HG03378 (cell line): ENCODE results near the gene KCNJ11.

Experiments
- ATAC-seq: cut with Tn5 transposase; IDR thresholded peaks from one replicate; pipeline ENCODE4 v1.9.1; 2021; ENCODE audit warnings: mild to moderate bottlenecking, moderate library complexity; ENCODE audit not compliant: unreplicated experiment

KCNJ11 gene

DNA sequence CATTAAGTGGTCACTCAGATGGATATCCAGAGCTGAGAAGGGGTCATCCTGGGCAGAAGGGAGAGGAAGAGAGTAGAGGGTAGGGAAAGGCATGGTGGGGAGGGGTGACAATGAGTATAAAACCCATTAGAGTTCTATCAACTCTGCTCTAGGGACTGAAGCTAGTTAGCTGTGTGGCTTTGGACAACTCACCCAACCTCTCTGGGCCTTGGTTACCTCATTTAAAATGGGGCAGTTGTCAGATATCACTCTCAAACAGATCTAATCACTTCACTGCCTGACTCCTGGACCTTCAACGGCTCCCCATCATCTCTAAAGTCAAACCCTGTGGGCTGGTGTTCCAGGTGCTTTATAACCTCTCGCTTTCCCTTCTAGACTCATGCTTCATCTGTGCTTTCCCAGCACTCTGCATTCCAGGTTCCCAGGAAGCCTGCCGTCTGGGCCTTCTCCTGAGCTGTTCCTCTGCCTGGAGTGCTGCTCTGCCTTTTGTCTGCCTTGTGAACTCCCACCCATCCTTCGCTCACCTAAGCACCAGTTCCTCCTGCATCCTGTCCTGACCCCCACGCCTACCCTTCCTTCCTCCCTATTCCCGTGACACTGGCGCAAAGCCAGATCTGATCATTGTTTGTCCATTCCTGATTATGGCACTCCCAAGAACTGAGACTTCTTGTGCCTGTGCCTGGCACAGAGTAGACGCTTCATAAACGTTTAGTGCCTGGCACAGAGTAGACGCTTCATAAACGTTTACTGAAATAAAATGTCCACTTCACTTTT, 22.3 kb upstream of the KCNJ11 start:
- ATAC-seq = no peak

DNA sequence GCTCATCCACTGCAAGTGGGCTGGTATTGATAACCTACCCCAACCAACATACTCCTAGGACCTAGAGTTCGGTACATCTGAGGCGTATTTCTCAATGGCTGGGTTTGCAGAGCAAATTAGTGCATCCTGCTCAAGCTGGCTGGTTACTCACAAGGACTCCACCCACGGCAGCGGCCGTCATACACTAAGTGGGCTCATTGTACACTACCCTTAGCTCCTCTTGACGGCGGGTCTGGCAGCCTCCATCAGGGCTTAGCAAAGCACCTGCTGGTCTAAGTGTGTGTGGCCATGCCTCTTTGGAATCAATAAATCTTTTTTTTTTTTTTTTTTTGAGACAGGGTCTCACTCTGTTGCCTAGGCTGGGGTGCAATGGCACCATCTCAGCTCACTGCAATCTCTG, 20.2 kb upstream of the KCNJ11 start:
- ATAC-seq = no peak

- ATAC-seq = no peak
Measured at GRCh38 chr11:17408026-17408425, 19.6 kb upstream of the KCNJ11 start.

- no peak for ATAC-seq
Measured at GRCh38 chr11:17407575-17407974, 19.1 kb upstream of the KCNJ11 start.

- no peak for ATAC-seq
Measured at GRCh38 chr11:17406818-17407149, 18.3 kb upstream of the KCNJ11 start.

DNA sequence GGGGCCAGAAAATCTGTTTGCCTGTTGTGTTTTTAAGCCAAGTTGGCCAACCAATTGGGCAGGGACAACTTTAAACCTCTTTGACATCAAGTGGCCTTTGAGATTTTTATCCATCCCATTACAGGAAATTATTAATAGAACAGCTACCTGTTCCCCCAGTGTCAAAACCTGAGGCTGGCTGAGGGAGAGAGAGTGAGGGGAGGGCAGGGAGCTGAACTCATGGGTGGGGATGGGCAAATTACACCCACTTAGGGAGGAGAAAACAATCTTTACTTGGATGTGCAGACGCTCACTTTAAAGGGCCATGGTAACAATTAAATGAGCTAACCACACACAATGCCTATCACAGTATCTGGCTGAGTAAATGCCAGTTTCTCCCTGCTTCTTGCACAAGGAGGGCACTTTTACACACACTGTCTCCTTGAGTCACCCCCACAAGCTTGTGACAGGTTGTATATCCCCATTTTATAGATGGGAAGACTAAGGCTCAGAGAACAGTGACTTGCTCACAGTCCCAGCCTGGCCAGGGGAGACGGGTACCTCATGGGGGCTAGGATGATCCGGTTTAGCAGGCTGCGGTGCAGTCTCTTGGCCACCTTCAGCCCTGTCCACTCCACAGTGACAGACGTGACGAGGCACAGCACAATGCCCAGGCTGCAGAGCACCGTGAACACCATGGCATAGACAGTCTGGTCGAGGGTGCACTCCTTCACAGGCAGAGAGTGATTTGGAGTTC, 17.8 kb upstream of the KCNJ11 start:
- ATAC-seq = no peak

DNA sequence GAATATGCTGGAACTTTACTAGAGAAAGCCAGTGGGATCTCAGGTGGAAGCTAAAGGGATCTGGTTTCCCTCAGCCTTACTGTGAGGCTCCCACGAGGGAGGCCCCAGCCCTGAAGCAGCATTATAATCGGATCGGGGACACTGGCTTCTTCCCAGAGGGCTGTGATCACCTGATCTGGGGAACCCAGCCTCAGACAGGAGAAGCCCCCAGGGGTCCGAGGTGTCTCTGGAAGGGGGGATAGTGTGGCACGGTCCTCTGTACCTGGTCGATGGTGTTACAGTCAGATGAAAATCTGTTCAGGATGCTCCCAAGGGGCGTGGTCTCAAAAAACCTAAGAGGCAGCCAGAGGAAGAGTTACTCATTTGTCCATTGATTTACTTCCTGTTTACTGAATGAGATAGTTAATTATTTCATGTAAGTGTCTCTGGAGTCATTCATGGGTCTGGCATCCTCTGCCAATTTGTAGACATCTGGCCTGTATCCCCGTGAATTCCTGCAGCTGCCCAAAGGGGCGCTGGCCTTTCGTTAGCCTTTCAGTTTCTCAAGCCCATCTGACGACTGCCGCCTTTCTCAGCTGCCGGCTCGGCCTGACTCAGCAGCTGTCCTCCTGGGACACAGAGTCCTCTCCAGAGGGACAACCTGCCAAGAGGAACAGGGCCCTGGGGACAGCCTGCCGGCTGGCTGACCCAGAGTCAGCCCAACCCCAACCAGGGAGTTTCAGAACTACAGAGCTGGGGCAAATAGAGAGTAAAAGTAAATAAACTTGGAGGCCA, 17.0 kb upstream of the KCNJ11 start:
- ATAC-seq = no peak

- ATAC-seq = no peak
Measured at GRCh38 chr11:17403980-17404759, 15.7 kb upstream of the KCNJ11 start.

DNA sequence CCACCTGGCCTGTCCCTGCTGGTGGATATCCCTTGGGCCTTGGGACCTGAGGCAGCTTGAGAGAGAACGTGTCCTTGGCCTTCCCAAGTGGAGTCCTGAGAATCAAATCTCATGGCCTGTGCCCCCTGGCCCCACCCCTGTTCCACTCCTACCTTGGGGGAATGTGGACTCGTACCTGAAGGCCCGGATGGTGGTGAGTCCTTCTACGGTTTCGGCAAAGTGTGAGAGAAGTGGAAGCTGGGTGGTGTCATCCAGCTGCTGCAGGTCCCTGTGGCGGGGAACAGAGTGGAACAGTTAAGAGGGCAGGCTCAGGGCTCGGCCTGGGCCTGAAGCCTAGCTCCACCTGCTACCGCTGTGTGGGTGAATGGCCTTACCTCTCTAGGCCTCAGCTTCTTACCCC, 14.0 kb upstream of the KCNJ11 start:
- ATAC-seq = no peak

- no peak for ATAC-seq
Measured at GRCh38 chr11:17401841-17402240, 13.4 kb upstream of the KCNJ11 start.

- no peak for ATAC-seq
Measured at GRCh38 chr11:17401316-17401715, 12.9 kb upstream of the KCNJ11 start.

- no peak for ATAC-seq
Measured at GRCh38 chr11:17400048-17400775, 11.8 kb upstream of the KCNJ11 start.

GRCh38 chr11:17399236-17399635, 10.8 kb upstream of the KCNJ11 start:
- ATAC-seq = no peak

GRCh38 chr11:17397311-17398002, 9.0 kb upstream of the KCNJ11 start:
- no peak for ATAC-seq

GRCh38 chr11:17396598-17397310, 8.3 kb upstream of the KCNJ11 start:
- ATAC-seq = no peak

DNA sequence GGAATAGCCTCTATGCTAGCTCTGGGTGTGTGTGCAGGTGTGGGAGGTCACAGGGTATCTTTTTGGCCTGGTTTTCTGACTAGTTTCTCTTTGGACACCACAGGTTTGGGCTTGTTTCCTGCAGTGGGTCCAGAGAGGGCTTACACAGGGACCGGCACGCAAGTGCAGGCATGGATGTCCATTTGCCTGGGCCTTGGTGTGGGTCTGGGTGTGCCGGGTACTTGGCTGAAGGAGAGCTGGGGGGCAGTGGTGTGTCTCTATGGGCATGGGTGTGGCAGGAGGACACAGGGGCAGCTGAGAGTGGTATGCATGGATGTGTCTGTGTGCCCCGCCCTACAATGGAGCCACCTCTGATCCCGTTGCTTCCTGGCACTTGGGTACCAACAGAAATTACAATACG, 7.5 kb upstream of the KCNJ11 start:
- no peak for ATAC-seq

DNA sequence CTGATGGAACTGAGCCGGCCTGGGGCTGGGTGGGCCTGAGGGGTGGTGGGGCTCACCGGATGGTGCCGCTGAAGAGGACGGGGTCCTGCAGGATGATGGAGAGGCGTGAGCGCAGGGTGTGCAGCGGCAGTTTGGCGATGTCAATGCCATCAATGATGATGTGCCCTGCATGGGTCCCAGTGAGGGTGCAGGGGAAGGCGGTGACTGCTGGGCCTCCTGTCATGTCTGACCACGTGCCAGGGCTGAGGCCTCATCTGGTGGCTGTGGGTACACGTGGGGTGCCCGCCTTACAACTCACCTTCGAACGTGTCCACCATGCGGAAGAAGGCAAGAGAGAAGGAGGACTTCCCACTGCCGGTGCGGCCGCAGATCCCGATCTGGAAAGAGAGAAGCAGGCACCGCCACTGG, 7.1 kb upstream of the KCNJ11 start:
- ATAC-seq = no peak

- ATAC-seq = no peak
Measured at GRCh38 chr11:17394743-17395390, 6.4 kb upstream of the KCNJ11 start.

GRCh38 chr11:17393472-17393871, 5.0 kb upstream of the KCNJ11 start:
- ATAC-seq = no peak
